Skeletal muscle tissue (tissue), 4 donors: ENCODE measurements around the gene GGTLC1. TPM values are rescaled to one million over a fixed set of nuclear protein-coding genes. Genes with fewer than 3 reads are reported as not detected.

ENCODE experiments used
- H3K27ac ChIP-seq: one replicate; pipeline ENCODE4 v1.7.0; 2013; ENCODE audit warnings: mild to moderate bottlenecking, low read depth, low read length, inconsistent platforms
- H3K27me3 ChIP-seq, 3 donors: one replicate each; pipeline ENCODE4 v1.7.0; 2013; ENCODE audit warnings: low read length in 3 of 3; ENCODE audit not compliant: control insufficient read depth in 3 of 3, insufficient read depth in 3 of 3
- H3K36me3 ChIP-seq, 3 donors: one replicate each; pipeline ENCODE4 v1.7.0; 2013; ENCODE audit warnings: low read length in 3 of 3; ENCODE audit not compliant: control insufficient read depth in 3 of 3, insufficient read depth in 3 of 3
- H3K4me1 ChIP-seq, 3 donors: one replicate each; pipeline ENCODE4 v1.7.0; 2013; ENCODE audit warnings: low read length in 3 of 3, mild to moderate bottlenecking in 3 of 3; ENCODE audit not compliant: control insufficient read depth in 3 of 3, insufficient read depth in 3 of 3
- H3K4me3 ChIP-seq, 3 donors: one replicate each; pipeline ENCODE4 v1.7.0; 2013; ENCODE audit warnings: low read length in 3 of 3
- H3K9ac ChIP-seq, 3 donors: one replicate each; pipeline ENCODE4 v1.7.0; 2013; ENCODE audit warnings: low read length in 3 of 3, mild to moderate bottlenecking in 3 of 3, moderate library complexity in 2 of 3, low read depth in 1 of 3
- H3K9me3 ChIP-seq, 3 donors: one replicate each; pipeline ENCODE4 v1.7.0; 2013; ENCODE audit warnings: low read length in 3 of 3; ENCODE audit not compliant: control insufficient read depth in 3 of 3
- total RNA-seq: library from RNA; depleted of rRNA; stranded (reverse); fragments of >200 nt; gene quantifications from one replicate; pipeline ENCODE4 v1.2.3, GENCODE V29; 2014
- donor health status: Osteomylitis.

The GGTLC1 gene
- total RNA-seq, result not detected

GRCh38 chr20:23988561-23988960 is at the start of gene GGTLC1:
Gene GGTLC1 (minus strand): TSS chr20:23988779. CDS start chr20:23986611, 2,168 bp downstream.
- H3K27ac ChIP-seq, result no peak within 1 kb of the TSS
- no peak within 1 kb of the TSS for H3K9ac ChIP-seq
- no peaks in the 10 kb centered on the region for H3K27me3 ChIP-seq
- H3K9me3 ChIP-seq, result no peaks in the 10 kb centered on the region
- H3K36me3 ChIP-seq, result no peaks in the 10 kb centered on the region
- no peak within 1 kb of the TSS for H3K4me3 ChIP-seq
- H3K4me1 ChIP-seq, result no peaks in the 10 kb centered on the region

DNA sequence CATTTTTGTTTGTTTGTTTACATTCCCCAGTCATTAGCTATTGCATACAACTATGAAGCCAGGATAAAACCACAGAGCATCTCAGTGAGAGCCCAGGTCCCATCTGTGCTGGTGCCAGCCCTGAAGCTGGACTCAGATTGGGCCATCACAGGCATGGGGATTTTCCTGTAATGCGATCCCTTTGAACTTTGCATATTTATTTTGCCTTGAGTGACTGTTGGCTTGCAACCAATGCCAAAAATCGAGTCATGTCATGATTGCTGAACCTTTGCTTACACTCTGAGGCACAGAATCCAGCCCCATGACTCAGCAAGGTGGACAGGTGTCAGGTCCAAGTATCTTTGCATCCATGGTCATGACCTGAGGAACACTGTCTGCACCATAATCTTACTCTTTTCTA is 46.2 kb upstream of the GGTLC1 start:
- H3K9me3 ChIP-seq, result no peaks in the 10 kb centered on the region
- no peak overlapping the region for H3K4me3 ChIP-seq
- H3K4me1 ChIP-seq, result no peaks in the 10 kb centered on the region
- no peak overlapping the region for H3K27ac ChIP-seq
- H3K9ac ChIP-seq, result no peak overlapping the region
- no peaks in the 10 kb centered on the region for H3K36me3 ChIP-seq
- peaks cover 0 to 2% (median 0%) of the 10 kb centered on the region in 3 donors for H3K27me3 ChIP-seq

GRCh38 chr20:24033565-24033964 is 45.0 kb upstream of the GGTLC1 start:
- H3K27ac ChIP-seq, result no peak overlapping the region
- H3K27me3 ChIP-seq, result peaks cover 0 to 2% (median 0%) of the 10 kb centered on the region in 3 donors
- no peaks in the 10 kb centered on the region for H3K9me3 ChIP-seq
- no peaks in the 10 kb centered on the region for H3K4me1 ChIP-seq
- H3K9ac ChIP-seq, result no peak overlapping the region
- H3K4me3 ChIP-seq, result no peak overlapping the region
- H3K36me3 ChIP-seq, result no peaks in the 10 kb centered on the region

GRCh38 chr20:24033151-24033550 is 44.6 kb upstream of the GGTLC1 start:
- no peak overlapping the region for H3K27ac ChIP-seq

GRCh38 chr20:24032400-24032898 is 43.9 kb upstream of the GGTLC1 start:
- H3K4me1 ChIP-seq, result peaks cover 0 to under 1% (median 0%) of the 10 kb centered on the region in 3 donors
- no peak overlapping the region for H3K27ac ChIP-seq
- no peaks in the 10 kb centered on the region for H3K27me3 ChIP-seq
- H3K4me3 ChIP-seq, result no peak overlapping the region
- H3K9me3 ChIP-seq, result no peaks in the 10 kb centered on the region
- H3K36me3 ChIP-seq, result no peaks in the 10 kb centered on the region
- H3K9ac ChIP-seq, result no peak overlapping the region

More at GRCh38 chr20:24033151-24033550, 44.6 kb upstream of the GGTLC1 start:
- no peaks in the 10 kb centered on the region for H3K9me3 ChIP-seq
- no peak overlapping the region for H3K4me3 ChIP-seq
- H3K27me3 ChIP-seq, result peaks cover 0 to 2% (median 0%) of the 10 kb centered on the region in 3 donors
- H3K4me1 ChIP-seq, result no peaks in the 10 kb centered on the region
- no peaks in the 10 kb centered on the region for H3K36me3 ChIP-seq
- no peak overlapping the region for H3K9ac ChIP-seq

- Histone ChIP-seq H3K27me3 (no peaks in the 10 kb centered on the region), H3K27ac (no peak overlapping the region), H3K9me3 (no peaks in the 10 kb centered on the region), H3K4me3 (no peak overlapping the region), H3K36me3 (no peaks in the 10 kb centered on the region), H3K4me1 (peaks cover 0 to 2% (median 0%) of the 10 kb centered on the region in 3 donors), H3K9ac (no peak overlapping the region)
Observed at GRCh38 chr20:24027229-24027628, 38.6 kb upstream of the GGTLC1 start.

DNA sequence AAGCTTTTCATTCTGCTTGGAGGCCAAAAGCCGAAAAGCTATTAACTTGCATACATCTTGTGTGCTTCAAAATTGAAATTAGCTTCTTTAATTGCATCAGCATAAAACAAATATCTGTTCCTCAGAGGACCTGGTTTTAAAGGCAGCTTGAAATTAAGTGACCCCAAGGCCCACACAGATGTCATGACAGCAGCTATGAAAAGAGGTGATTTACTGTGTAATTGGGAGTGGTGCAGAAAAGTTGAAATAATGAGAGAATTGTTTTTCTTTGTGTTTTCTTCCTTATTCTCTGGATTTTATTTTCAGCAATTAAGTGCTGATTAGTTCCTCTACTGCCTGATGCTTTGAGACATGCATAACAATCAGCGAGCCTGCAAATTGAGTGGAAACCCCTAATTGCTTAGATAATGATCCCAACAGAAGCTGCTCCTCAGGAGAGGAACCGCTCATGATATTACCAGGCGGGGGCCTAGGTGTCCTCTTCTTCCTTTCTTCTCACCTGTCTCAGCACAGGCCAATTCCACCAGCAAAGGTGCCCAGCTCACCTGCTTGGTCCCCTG is 34.1 kb upstream of the GGTLC1 start:
- Histone ChIP-seq H3K4me1 (peaks cover 0 to 2% (median 0%) of the 10 kb centered on the region in 3 donors), H3K27ac (no peak overlapping the region), H3K9me3 (no peaks in the 10 kb centered on the region), H3K9ac (no peak overlapping the region), H3K36me3 (no peaks in the 10 kb centered on the region), H3K4me3 (no peak overlapping the region), H3K27me3 (peaks cover 0 to 5% (median 3%) of the 10 kb centered on the region in 3 donors)

GRCh38 chr20:24018796-24019195 is 30.2 kb upstream of the GGTLC1 start:
- peaks cover 0 to 9% (median 5%) of the 10 kb centered on the region in 3 donors for H3K27me3 ChIP-seq
- no peak overlapping the region for H3K27ac ChIP-seq
- H3K4me1 ChIP-seq, result no peaks in the 10 kb centered on the region
- H3K9me3 ChIP-seq, result no peaks in the 10 kb centered on the region
- H3K9ac ChIP-seq, result no peak overlapping the region
- no peaks in the 10 kb centered on the region for H3K36me3 ChIP-seq
- H3K4me3 ChIP-seq, result no peak overlapping the region

GRCh38 chr20:24017458-24017755 is 28.8 kb upstream of the GGTLC1 start:
- Histone ChIP-seq H3K36me3 (no peaks in the 10 kb centered on the region), H3K9ac (no peak overlapping the region), H3K27me3 (peaks cover 0 to 9% (median 5%) of the 10 kb centered on the region in 3 donors), H3K4me3 (no peak overlapping the region), H3K4me1 (no peaks in the 10 kb centered on the region), H3K27ac (no peak overlapping the region), H3K9me3 (no peaks in the 10 kb centered on the region)

- Histone ChIP-seq H3K4me1 (no peaks in the 10 kb centered on the region), H3K27me3 (peaks cover 0 to 9% (median 6%) of the 10 kb centered on the region in 3 donors), H3K9ac (no peak overlapping the region), H3K4me3 (no peak overlapping the region), H3K36me3 (no peaks in the 10 kb centered on the region), H3K27ac (no peak overlapping the region), H3K9me3 (no peaks in the 10 kb centered on the region)
Observed at GRCh38 chr20:24016607-24017457, 28.3 kb upstream of the GGTLC1 start.
